Hepatic stellate cell (primary cell): ENCODE results near the gene RAI1.
A peak's percentile ranks its signal among the peaks of the same experiment; 100 is the strongest.
"Not testable (repeated sequence)": the region's sequence is repeated elsewhere in the genome, so short reads cannot be mapped to it uniquely, and the experiment has no call there.

ENCODE experiments used
- DNase-seq: peaks from one replicate; pipeline ENCODE4 v3.0.0; 2011; ENCODE audit warnings: low spot score

The RAI1 gene

DNA sequence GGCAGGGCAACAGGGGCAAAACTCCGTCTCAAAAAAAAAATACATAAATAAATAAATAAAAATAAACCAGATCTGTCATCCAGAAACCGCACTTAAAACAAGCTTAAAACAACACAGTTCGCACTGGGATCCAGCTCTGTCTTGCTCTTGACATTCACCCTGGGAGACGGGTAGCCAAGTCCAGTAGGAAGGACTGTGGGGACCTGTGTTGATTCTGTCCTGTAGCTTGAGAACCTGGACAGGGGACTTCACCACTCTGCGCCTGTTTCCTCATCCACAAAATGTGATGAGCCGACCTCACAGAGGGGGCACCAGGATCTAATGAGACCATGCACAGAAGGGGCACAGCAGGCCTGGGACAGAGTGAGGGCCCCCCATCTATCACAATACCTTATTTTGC lies 1.5 kb upstream of the RAI1 start:
- DNase-seq = no peak

DNA sequence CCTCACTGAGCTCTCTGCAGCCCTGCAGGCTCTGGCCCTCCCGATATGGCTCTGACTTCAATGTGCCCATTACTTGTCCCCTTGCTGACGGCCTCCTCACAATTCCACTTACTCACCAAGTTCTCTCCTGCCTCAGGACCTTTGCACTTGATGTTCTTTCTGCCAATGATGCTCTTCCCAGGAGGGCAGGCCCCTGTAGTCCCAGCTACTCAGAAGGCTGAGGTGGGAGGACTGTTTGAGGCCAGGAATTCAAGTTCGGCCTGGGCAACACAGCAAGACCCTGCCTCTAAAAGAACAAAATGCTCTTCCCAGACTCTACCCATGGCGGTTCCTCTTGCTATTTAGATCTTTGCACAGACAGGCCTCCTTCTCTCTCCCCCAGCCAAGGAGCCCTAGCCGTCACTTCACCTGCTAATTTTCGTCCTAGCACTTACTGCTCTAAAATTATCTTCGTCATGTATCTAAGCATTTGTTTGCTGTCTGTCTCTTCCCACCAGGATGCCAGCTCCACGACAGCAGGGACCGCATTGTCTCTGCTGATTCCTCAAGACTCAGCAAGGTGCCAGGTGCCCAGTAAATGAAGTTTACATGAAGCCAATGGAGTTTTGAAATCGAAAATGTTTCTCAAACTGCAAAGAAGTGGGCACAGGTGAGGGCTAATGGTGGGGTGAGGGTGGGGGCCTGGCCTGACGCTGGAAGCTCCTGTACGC lies 626 bp upstream of the RAI1 start:
- DNase-seq = no peak

DNA sequence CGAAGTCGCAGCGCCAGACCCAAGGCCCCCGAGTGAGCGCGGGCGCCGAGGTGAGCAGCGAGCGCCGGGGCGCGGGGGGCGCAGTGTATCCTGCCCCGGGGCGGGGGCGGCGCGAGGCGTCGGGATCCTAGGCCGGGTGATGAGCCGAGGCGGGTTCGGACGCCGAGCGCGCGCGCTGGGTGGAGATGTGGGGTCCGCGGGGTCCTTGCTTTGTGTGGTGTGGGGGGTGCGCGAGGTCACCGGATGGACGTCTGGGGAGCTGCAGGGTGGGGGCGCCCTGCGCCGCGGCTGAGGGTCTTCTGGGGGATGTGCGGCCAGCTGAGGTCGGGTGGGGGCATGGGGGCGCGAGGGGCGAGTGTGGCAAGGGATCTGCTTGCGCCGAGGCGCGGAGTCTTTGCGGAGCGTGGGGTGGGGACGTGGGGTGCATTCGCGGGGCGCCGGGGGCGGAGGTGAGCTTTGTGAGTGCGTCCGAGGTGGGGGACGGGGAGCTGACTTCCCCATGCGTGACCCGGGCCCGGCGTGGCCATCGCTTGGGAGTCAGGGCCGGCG lies 560 bp downstream of the RAI1 start:
- DNase-seq = no peak

DNA sequence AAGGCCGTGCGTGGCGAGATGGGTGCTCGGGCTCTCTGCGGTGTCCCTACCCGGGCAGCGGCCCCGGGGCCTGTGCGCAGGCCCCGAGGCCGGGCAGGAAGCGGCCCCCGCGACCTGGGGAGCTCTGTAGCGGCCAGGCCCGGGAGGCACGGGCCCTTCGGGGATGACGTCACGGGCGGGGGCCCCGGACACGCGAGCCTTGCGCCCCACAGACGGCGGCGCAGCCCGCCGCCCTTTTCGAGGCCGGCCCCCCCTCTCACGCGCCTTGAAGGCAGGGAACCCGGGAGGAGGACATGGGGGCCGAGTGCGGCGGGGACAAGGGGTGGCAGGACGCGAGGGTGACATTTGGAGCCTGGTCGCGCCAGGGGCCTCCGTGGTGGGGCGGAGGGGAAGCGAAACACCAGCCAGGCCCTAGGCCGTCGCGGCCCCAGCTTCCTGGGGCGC lies 1.1 kb downstream of the RAI1 start:
- DNase-seq = no peak

DNA sequence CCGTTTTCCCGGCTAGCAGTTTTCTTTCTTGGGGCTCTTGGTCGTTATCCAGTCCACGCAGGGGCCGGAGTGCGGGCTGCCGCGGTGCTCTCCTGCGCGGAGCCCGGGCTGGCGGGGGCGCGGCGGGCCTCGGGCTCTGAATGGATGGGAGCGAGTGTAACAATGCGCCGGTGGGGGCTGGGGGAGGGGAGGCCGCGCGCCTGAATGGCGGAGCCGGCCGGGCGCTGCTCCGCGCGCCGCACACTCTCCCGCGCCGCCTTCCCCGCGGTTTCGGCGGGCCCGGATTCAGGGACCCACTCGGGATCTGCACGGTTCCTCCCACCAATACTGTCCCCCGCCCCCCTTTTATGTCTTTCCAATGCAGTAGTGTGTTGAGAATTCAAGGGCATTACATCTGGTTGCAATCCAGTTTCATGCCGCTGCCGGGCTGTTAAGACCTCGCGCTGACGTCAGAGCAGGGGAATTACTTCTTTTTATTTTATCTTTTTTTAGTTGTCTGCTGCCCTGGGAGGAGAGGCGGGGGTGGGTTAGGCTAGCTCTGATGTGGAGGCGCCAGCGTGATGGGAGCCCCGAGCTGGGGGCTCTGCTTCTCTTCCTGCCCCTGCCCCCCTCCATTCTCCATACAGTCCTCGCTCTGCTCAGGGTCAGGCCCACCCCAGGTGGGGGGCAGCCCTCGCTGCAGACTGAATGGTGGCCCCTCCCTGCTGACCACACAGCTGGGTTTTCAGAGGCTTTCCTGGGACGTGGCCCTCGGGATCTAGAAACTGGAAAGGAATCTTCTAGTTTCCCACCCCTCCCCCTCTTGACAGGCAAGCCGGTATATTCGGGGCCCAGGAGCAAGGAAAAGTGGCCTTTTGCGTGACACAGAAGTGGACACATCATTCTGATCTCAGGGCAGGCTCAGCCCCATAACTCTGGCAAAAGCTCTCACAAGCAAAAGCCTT lies 1.8 kb downstream of the RAI1 start:
- peak; percentile 78 for DNase-seq

DNA sequence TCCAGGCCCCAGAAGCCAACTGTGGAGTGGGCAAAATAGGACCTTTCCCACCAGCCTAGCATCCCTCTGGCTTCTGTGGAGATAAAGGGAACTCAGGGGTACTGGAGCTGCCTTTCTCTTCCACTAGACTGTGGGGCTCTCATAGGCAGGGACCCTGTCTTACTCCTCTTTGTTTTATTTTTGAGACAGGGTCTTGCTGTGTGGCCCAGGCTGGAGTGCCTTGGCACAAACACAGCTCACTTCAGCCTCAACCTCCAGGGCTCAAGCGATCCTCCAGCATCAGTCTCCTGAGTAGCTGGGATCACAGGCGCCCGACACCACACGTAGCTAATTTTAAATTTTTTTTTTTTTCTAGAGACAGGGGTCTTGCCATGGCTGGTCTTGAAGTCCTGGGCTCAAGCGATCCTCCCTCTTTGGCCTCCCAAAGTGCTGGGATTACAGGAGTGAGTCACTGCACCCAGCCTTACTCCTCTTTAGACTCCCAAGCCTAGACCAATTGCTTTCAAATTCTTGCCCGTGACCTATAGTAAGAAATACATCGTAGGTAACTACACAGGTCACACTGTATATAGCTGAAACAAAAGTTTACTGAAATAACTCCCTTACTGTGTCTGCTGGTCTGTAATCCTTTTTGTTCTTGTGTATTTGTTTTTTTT lies 2.6 kb downstream of the RAI1 start:
- DNase-seq = no peak

DNA sequence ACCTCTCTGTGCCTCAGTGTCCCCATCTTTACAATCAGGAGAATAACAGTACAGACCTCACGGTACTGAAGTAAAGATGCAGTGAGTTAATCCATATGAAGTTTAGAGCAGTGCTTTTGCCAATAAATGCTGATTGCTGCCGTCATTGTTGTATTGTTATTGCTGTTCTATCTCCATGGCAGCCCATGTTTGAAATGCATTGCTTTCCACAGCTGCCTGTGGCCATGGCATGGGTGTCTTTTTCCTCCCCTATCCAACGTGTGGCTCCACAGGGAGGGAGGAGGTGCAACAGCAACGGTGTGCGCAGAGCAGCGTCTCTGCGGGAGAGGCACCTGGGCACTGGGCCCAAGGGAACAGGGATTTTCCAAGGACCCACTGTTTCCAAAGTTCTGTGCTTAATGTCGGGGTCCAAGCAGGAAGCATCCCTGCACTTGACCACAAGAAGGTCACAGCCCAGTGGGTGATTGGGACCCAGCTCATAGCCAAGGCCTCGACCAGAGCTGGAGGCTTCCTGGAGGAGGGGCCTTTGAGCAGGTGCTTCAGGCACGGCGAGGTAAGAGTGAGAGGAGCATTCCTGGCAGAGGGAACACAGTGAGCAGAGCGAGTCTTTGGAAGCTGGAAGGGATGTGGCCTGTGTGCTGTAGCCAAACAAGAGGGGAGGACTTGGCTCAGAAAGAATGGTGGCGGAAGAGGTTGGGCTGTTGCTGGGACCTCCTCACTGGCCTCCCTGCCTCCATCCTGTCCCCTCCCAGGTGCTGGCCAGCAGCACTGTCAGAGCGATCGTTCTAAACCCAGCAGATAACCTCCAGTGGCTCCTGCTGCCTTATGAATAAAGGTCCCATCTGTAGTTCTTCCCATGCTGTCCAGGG lies 3.9 kb downstream of the RAI1 start:
- DNase-seq = no peak

DNA sequence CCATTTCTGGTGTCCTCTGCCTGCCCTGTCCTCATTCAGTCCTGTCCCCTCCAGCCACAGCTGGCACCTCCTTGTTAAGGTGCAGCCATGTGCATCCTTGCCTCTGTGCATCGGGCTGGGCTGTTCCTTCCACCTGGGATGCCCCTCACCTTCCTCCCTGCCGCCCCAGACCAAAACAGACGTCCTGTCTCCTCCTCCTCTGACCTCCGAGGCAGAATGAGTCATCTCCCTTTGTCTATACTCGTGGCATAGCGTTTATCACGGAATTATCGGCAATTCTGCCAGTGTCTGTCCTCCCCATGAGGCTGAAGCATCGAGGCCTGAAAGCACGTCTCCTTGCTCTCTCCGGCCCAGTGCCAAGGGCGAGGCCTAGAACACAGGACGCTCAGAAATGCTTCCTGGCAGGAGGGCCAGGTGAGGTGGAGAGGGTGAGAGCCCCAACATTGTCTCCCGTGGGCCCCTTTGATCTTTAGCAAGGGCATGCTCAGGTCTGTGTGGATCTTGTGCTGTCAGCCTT lies 4.6 kb downstream of the RAI1 start:
- DNase-seq = peak; percentile 73

DNA sequence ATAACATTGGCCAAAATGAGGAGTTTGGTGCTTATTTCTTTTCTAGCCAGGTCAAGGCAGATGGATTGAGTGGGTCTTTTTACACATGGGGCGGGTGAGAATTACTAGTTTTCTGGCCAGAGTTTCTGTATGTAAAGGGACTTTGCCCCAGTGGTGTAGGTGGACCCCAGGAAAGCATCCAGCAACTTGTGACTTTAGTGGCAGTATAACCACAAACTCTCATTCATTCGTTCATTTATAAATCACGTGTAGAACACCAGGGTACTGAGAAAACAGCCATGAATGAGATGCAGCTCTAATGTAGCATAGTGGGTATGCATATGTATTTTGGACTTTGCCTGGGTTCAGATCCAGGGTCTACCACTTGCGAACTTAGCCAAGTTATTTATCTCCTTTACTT lies 8.1 kb downstream of the RAI1 start:
- no peak for DNase-seq

DNA sequence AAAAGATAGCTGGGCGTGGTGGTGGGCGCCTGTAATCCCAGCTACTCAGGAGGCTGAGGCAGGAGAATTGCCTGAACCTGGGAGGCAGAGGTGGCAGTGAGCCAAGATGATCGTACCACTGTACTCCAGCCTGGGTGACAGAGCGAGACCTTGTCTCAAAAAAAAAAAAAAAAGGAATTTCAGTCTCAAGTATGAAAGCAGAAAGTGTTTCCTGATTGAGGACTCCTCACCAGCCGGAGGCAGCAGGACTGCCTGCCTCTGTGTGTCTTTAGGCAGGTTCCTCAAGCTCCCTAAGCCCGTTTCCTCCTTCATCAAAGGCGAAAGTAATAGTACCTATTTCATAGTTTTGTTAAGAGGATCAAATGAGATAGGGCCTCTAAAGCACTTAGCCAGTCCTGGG lies 9.0 kb downstream of the RAI1 start:
- DNase-seq = not testable (repeated sequence)

DNA sequence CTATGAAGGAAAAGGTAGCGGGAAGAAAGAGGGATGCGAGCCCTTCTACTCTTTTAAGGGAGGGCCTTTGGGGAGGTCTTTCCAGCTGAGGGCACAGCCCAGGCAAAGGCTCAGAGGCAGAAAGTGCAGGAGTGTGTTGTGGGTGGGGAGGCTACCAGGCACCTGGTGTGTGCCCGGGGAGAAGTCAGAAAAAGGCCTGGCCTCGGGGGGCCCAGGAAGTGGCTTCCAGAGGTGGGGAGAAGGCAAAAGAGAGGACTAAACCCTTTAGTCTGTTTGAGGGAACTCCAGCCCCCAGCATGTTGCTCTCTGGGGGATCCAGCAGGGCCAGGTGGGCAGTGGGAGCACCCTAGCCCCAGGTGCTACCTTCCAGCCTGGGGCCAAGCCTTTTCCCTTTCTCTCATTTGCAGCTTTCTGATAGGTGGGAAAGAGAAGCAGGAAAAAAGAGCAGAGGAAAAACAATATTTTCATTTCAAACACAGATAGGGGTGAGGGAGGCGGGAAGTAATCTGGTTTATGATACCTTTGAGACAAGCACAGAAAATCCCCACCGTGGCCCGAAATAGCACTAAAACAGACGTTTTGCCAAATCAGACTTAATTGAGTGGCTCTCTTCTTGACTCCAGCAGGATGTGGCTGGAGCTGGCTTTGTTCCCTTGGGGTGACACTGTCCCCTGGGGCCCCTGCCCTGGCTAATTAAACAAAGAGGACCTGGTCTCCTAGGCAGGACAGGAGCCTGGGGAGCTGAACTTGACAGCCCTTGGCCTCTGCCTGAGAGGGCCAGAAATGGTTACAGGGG lies 10.4 kb downstream of the RAI1 start:
- DNase-seq = peak; percentile 27

DNA sequence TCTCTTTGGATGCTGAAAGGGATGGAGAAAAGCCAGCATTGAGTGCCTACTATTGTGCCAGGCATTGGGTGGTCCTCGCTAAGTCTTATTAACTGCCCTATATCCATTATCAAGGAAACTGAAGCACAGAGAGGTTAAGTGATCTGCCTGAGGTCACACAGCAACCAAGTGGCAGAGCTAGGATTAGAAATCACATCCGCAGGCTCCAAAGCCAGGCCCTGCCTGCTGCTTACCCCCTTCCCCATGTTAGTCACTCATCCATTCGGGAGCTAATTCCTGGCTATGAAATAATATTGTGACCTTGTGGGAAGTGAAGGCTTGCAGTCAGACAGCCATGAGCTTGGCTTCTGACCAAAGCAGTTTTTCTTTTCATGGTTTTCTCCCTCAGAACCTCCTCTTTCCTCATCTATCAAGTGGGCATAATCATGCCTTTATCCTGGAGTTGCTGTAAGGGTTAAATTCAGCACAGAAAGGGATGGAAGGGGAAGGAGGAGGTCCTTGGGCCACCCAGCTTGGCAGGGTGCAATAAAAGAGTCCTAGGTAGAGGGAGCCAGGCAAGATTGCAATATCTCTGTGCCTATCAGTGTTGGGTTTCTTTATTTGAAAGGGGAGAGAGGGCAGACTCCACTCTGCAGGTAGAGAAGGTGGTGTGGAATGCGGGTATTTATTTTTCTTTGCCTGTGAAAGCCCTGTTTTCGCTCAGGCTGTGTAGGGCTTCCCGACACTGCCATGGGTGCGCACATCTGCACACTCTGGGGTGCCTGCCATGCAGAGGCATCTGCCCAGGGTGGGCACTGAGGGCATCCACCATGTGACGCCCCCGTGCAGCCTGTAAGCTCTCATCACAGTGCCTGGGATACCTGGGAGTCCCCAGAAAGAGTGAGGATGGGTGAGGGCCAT lies 11.3 kb downstream of the RAI1 start:
- DNase-seq = no peak

DNA sequence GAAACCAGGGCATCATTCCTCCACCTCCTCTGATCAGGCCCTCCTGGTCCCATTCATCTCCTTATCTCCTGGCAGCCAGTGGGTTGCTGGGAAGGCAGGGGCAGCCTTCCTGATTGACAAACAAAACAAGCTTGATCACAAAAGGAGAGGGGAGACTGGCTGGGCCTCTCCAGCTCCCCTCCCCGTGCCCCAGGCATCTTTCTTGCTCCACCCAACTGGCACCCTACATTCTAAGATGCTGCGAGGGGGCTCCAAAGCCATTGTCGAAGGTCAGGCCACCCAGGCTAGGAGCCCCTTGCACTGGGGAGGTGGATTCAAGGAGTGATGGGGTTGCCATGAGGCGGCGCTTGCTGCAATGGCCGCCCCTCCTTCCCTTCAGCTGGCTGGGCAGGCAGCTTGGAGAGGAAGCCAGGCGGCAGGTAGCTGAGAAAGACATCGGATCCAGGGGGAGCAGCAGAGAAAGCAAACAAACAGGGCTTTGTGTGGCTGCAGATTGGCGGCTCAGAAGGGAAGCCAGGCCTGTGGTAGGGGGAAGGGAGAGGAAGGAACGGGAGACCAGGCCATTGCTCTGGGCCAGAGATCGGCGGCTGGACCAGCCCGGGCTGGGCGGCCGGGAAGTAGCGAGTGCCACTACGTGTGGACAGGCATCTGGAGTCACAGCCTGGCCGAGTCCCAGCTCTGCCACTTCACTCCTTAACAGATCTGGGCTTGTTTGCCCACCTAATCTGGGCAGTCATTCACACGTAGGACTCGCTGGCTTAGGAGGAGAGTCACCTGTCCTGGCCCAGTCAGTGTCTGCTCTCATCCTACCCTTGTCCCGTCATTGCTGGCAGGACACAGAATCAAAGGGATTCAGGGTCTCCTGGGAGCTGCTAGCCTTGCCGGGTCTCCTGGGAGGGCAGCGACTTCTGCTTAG lies 12.3 kb downstream of the RAI1 start:
- no peak for DNase-seq

DNA sequence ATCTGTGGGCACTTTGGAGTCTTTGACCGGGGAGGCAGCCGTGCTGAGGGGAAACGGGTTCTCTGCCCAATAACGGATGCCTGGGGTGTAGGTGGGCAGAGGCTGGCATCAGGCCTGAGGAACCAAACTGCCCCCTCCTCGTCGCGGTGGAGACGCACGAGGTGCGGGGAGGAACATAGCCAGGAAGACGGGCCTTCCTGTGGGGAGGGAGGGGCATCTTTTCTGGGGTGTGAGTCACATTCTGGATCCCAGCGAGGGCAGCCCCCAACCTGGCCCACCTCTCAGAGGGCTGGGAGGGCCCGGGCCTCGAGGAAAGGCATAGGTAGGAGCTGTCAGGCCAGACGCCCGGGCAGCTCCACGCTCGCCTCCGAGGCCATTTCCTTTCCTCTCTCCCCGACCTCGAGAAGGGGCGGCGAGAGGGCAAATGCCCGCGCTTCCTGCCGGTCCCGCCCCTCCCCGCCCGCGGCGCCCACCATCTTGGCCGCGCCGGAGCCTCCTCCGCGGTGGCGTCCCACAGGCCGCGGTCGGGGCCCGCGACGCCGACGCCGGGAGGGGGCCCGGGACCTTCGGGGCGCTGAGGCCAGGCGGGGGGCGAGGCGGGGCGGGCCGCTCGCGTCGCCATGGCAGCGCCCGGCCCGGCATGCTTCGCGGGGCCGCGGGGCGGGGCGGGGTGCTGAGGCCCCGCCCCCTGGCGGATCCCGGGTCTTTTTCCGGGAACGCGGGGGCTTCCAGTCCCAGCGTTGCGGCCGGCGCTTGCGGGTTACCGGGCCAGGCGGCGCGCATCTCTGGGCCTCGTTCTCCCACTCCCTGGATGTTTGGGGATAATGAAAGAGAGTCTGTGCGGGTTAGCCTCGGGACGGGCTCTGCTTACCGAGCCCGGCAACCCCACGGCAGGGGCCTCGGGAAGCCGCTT lies 13.2 kb downstream of the RAI1 start:
- DNase-seq = peak; percentile 81

DNA sequence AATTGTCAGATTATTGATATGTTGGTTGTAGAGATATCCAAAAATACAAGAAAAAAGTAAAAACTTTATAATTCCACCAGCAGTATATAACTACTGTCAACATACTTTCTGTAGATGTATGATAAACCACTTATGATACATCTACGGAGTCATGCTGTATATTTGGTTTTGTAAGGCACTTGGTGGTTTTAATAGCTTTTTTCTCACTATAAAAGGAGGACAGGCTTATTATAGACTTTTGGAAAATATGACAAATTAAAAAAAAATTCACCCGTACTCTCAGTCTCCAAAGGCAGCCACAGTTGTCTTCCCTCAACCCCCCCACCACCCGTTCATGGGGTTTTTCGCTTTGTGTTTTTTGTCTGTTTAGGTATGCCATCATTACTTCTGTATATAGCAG lies 14.8 kb downstream of the RAI1 start:
- no peak for DNase-seq

DNA sequence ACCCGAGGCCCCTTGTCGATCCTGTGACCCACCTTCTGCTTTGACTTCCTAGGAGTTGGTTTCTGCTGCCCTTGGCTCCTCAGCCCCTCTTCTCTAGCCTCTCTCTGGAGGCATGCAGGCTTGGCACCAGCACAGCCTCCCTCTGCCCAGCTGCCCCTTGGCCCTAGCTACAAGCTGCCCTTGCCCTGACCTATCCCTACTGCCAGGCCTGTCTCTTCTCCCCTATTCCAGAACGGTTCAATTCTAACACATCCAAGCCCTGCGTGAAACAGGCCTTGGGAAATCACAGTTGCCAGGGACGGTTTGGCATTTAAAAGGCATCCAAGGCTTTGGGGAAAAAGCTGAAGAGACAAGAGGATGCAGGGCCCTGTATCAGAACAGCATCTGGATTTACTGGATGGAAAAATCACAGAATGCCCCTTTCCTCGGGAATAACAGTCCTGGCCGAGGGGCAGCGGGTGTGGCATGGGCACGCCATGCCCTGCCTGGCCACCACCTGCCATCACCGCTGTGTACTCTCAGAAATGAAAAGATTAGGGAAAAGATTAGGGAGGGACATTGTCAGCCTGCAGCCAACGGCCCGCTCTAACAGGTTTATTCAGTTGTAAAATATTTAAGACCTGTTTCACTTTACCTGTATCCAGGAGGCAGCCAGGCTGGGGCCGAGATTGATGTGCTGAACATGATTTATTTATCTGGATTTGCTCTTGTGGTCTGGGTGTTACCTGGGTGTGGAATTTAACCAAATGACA lies 15.8 kb downstream of the RAI1 start:
- no peak for DNase-seq
